ENCODE data around the gene HSD3B7. TPM values are rescaled to one million over a fixed set of nuclear protein-coding genes. Genes with fewer than 3 reads are reported as not detected.
A peak's percentile ranks its signal among the peaks of the same experiment; 100 is the strongest.

Gene HSD3B7
- polyA plus RNA-seq, 1 donor (not counting 4 experiments of a cell fraction or from before 2014, with no cell fraction given) = 2.0 TPM

DNA sequence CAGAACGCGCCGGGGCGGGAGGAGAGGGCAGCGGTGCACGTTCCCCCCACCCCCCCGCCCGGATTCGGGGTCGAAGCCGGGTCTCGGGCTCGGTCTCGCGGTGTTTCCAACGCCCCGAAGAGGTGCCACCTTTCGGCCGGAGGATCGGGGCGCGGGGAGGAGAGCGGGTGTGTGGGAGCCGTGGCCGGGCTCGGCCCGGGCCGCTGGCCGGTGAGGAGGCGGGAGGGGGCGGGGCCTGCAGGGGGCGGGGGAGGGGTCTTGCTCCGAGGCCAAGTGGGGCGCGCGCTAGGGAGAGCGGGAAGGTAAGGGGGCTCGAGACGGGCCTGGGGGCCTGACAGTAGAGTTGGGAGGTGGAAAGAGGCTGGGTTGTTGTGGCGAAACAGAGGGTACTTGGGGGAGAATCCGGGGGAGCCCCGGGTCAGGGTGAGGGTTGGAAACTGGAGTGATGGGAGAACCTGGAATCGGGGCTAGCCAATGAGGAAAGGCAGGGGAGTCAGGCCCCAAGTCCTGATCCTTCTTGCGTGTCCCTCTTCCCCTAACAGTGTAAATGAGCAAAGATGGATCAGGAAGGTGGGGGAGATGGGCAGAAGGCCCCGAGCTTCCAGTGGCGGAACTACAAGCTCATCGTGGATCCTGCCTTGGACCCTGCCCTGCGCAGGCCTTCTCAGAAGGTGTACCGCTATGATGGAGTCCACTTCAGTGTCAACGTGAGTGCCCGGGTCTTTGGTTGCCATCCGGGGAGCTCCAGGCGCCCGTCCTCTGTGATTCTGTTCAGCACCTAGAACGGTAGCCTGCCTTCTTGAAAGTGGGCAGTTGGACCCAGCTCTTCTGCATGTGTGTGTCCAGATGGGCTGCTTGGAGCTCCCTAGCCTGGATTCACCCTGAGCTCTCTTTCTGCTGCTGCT, 26.6 kb upstream of the HSD3B7 start:
- DNase-seq (ENCODE audit: low read depth, low spot score) (no peak), FAIRE-seq (no peak)
- Histone ChIP-seq H3K4me3 (ENCODE audit: control insufficient read depth in 2 of 3, extremely low read depth in 1 of 3, insufficient read depth in 2 of 3, low read depth in 1 of 3, low read length in 3 of 3) (peak overlapping the region; percentile 66 to 80 (median 79)), H3K9me1 (ENCODE audit: control insufficient read depth, extremely low read depth, insufficient read depth, low read length) (no peaks in the 10 kb centered on the region), H3K27me3 (ENCODE audit: control insufficient read depth, extremely low read depth, insufficient read depth, low read length) (no peaks in the 10 kb centered on the region), H3K4me1 (ENCODE audit: control insufficient read depth, extremely low read depth, insufficient read depth, low read length) (peaks cover 12% of the 10 kb centered on the region), H3K4me2 (ENCODE audit: control insufficient read depth, extremely low read depth, insufficient read depth, low read depth, low read length) (peak overlapping the region; percentile 67), H3K9me3 (ENCODE audit: control insufficient read depth, low read depth, low read length) (no peaks in the 10 kb centered on the region), H3K9ac (ENCODE audit: control insufficient read depth, extremely low read depth, insufficient read depth, low read length) (peak overlapping the region; percentile 99), H3K79me2 (ENCODE audit: control insufficient read depth, insufficient read depth, low read length) (peaks cover 24% of the 10 kb centered on the region), H3K36me3 (ENCODE audit: control insufficient read depth in 2 of 2, extremely low read depth in 1 of 2, insufficient read depth in 2 of 2, low read length in 2 of 2) (peaks cover 24 to 35% of the 10 kb centered on the region in 2 experiments), H3K27ac (ENCODE audit: control insufficient read depth, insufficient read depth, low read length) (peak overlapping the region; percentile 51), H4K20me1 (ENCODE audit: control insufficient read depth, extremely low read depth, insufficient read depth, low read length) (peaks cover 2% of the 10 kb centered on the region), H2AFZ (ENCODE audit: control insufficient read depth, low read length) (no peak overlapping the region)
- TF ChIP-seq, protein P1, sequence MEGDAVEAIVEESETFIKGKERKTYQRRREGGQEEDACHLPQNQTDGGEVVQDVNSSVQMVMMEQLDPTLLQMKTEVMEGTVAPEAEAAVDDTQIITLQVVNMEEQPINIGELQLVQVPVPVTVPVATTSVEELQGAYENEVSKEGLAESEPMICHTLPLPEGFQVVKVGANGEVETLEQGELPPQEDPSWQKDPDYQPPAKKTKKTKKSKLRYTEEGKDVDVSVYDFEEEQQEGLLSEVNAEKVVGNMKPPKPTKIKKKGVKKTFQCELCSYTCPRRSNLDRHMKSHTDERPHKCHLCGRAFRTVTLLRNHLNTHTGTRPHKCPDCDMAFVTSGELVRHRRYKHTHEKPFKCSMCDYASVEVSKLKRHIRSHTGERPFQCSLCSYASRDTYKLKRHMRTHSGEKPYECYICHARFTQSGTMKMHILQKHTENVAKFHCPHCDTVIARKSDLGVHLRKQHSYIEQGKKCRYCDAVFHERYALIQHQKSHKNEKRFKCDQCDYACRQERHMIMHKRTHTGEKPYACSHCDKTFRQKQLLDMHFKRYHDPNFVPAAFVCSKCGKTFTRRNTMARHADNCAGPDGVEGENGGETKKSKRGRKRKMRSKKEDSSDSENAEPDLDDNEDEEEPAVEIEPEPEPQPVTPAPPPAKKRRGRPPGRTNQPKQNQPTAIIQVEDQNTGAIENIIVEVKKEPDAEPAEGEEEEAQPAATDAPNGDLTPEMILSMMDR (optimal IDR thresholded peaks at IDR 0.05 in 1 of 3, IDR thresholded peaks at IDR 0.05 in 1 of 3, conservative IDR thresholded peaks at IDR 0.05 in 1 of 3; ENCODE audit: extremely low read depth in 1 of 3, insufficient read depth in 2 of 3, low read length in 3 of 3) = no peak
- TF ChIP-seq EZH2 (IDR thresholded peaks at IDR 0.05; ENCODE audit: low read length) = no peak
- dilution Hi-C loops (cut with MboI; ENCODE audit: extremely low pct_ligation_motif_present, low sequenced_read_pairs) = no loop called here

DNA sequence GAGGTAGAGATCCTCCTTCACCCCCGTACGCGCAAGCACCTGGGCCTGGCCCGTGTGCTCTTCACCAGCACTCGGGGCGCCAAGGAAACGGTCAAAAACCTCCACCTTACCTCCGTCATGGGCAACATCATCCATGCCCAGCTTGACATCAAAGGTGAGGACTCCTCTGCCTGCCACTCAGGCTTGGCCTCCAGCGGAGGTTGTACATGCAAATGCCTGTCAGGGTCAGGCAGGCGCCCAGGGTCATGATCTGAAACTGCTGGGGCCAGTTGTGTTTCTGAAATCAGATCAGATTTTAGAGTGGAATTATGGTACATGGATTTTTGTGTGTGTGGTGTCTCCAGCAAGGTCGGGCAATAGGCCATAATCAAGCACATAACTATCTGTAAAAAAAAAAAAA, 23.6 kb upstream of the HSD3B7 start:
- dilution Hi-C loops (cut with MboI; ENCODE audit: extremely low pct_ligation_motif_present, low sequenced_read_pairs) = no loop called here
- no peaks in the 10 kb centered on the region for H3K9me1 ChIP-seq (ENCODE audit: control insufficient read depth, extremely low read depth, insufficient read depth, low read length)
- DNase-seq (ENCODE audit: low read depth, low spot score) (no peak), FAIRE-seq (no peak)
- TF ChIP-seq, protein P1 (optimal IDR thresholded peaks at IDR 0.05 in 1 of 3, IDR thresholded peaks at IDR 0.05 in 1 of 3, conservative IDR thresholded peaks at IDR 0.05 in 1 of 3; ENCODE audit: extremely low read depth in 1 of 3, insufficient read depth in 2 of 3, low read length in 3 of 3) = no peak
- TF ChIP-seq EZH2 (IDR thresholded peaks at IDR 0.05; ENCODE audit: low read length) = no peak
- no peaks in the 10 kb centered on the region for H3K27me3 ChIP-seq (ENCODE audit: control insufficient read depth, extremely low read depth, insufficient read depth, low read length)
- no peak overlapping the region for H3K4me3 ChIP-seq (ENCODE audit: control insufficient read depth in 2 of 3, extremely low read depth in 1 of 3, insufficient read depth in 2 of 3, low read depth in 1 of 3, low read length in 3 of 3)
- H3K4me2 ChIP-seq (ENCODE audit: control insufficient read depth, extremely low read depth, insufficient read depth, low read depth, low read length) = no peak overlapping the region
- peaks cover 2% of the 10 kb centered on the region for H4K20me1 ChIP-seq (ENCODE audit: control insufficient read depth, extremely low read depth, insufficient read depth, low read length)
- peaks cover 36 to 46% of the 10 kb centered on the region in 2 experiments for H3K36me3 ChIP-seq (ENCODE audit: control insufficient read depth in 2 of 2, extremely low read depth in 1 of 2, insufficient read depth in 2 of 2, low read length in 2 of 2)
- no peaks in the 10 kb centered on the region for H3K9me3 ChIP-seq (ENCODE audit: control insufficient read depth, low read depth, low read length)
- H2AFZ ChIP-seq (ENCODE audit: control insufficient read depth, low read length) = no peak overlapping the region
- no peak overlapping the region for H3K27ac ChIP-seq (ENCODE audit: control insufficient read depth, insufficient read depth, low read length)
- peaks cover 12% of the 10 kb centered on the region for H3K4me1 ChIP-seq (ENCODE audit: control insufficient read depth, extremely low read depth, insufficient read depth, low read length)
- H3K79me2 ChIP-seq (ENCODE audit: control insufficient read depth, insufficient read depth, low read length) = peaks cover 24% of the 10 kb centered on the region
- no peak overlapping the region for H3K9ac ChIP-seq (ENCODE audit: control insufficient read depth, extremely low read depth, insufficient read depth, low read length)
